A673 (cell line): ENCODE data around the gene MTARC1. TPM values are rescaled to one million over a fixed set of nuclear protein-coding genes. Genes with fewer than 3 reads are reported as not detected.
A peak's percentile ranks its signal among the peaks of the same experiment; 100 is the strongest.

Source experiments
- BruUV-seq: library from RNA; stranded (reverse); fragments of 400-500 nt; replicated peaks from 2 replicates; lab custom pipeline; 2021; lab: Mats Ljungman, UMichigan
- CTCF ChIA-PET: fragments of 300-600 bp; sonication (Branson Sonifier 250); formaldehyde crosslinking; loops from one replicate; lab custom pipeline; 2022; ENCODE audit warnings: antibody characterized with exemption; lab: Charles Lee
- POLR2A ChIA-PET: fragments of 300-600 bp; sonication (Branson Sonifier 250); formaldehyde crosslinking; loops from one replicate; lab custom pipeline; 2022; ENCODE audit warnings: antibody characterized with exemption; ENCODE audit not compliant: low non-redundant PET; lab: Charles Lee
- DNase-seq: peaks from one replicate; pipeline ENCODE4 v3.0.0-alpha.2; 2015; ENCODE audit warnings: low spot score
- H3K27ac ChIP-seq: fragments of 200-600 bp; sonication (generic); 2 replicates; pipeline ENCODE4 v1.5.1; 2016; ENCODE audit warnings: mixed run types, low read depth, mild to moderate bottlenecking, mixed read lengths, antibody characterized with exemption, low read length; ENCODE audit not compliant: poor library complexity, severe bottlenecking
- H3K27me3 ChIP-seq: fragments of 200-600 bp; sonication (generic); replicated peaks from 2 replicates; pipeline ENCODE4 v1.6.1; 2017; ENCODE audit warnings: mixed run types, low read depth, mild to moderate bottlenecking, mixed read lengths, antibody characterized with exemption, low read length; ENCODE audit not compliant: insufficient read depth, poor library complexity
- H3K36me3 ChIP-seq: fragments of 200-600 bp; sonication (generic); 2 replicates; pipeline ENCODE4 v1.6.1; 2016; ENCODE audit warnings: mixed run types, mild to moderate bottlenecking, mixed read lengths, antibody characterized with exemption, low read length; ENCODE audit not compliant: insufficient read depth, poor library complexity, severe bottlenecking
- H3K4me1 ChIP-seq: fragments of 200-600 bp; sonication (generic); 2 replicates; pipeline ENCODE4 v1.6.1; 2017; ENCODE audit warnings: mixed run types, mild to moderate bottlenecking, mixed read lengths, antibody characterized with exemption, low read length; ENCODE audit not compliant: insufficient read depth, poor library complexity, severe bottlenecking
- H3K4me3 ChIP-seq: fragments of 200-600 bp; sonication (generic); 2 replicates; pipeline ENCODE4 v1.5.1; 2016; ENCODE audit warnings: low read depth, mixed run types, mild to moderate bottlenecking, mixed read lengths, low read length; ENCODE audit not compliant: poor library complexity, severe bottlenecking
- H3K9me3 ChIP-seq: fragments of 200-600 bp; sonication (generic); 2 replicates; pipeline ENCODE4 v1.6.1; 2016; ENCODE audit warnings: mixed run types, low read depth, mild to moderate bottlenecking, mixed read lengths, antibody characterized with exemption, low read length; ENCODE audit not compliant: poor library complexity, severe bottlenecking
- EZH2 ChIP-seq: fragments of 200-600 bp; sonication (generic); IDR thresholded peaks from 2 replicates; pipeline ENCODE4 v1.6.1; 2017; ENCODE audit warnings: borderline replicate concordance, low read depth, mild to moderate bottlenecking, mixed read lengths, antibody characterized with exemption, low read length; ENCODE audit not compliant: poor library complexity, severe bottlenecking
- intact Hi-C: fragments of 100-400 bp; cut with micrococcal nuclease; formaldehyde crosslinking; loops from one replicate; pipeline ENCODE4 v1.10.0; 2022; ENCODE audit not compliant: unreplicated experiment
- total RNA-seq: library from RNA; stranded (reverse); gene quantifications from 2 replicates; pipeline ENCODE4 v1.2.3, GENCODE V29; 2021
- TF ChIP-seq, protein P1 (sequence below): fragments of 300-800, 200-600 bp; sonication (generic); conservative IDR thresholded peaks from 2 replicates; pipeline ENCODE4 v1.5.1; 2017; ENCODE audit warnings: low read depth, mild to moderate bottlenecking, antibody characterized with exemption, low read length, moderate library complexity, mixed read lengths

Gene MTARC1
- total RNA-seq, 1 experiment from 2014 or later: 0.43 TPM

DNA sequence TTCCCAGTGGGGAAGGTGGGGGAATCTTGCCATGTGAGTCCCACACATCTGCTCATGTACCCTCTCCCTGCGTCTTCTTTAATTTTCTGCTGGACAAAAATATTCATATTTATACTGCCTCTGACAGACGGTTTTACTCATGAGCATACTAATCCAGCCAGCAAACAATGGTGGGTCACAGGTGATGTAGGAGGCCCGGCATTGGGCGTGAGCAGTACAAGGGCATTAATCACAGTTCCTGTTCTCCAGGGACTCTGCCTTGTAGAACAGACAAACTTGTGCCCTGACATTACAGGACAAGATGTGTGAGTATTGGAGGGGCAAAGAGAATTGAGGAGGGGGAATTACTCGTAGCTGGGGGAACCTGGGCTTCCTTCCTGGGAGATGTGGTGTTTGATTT, 25.0 kb downstream of the MTARC1 start:
- H3K36me3 ChIP-seq: no peaks in the 10 kb centered on the region
- no peaks in the 10 kb centered on the region for H3K9me3 ChIP-seq
- TF ChIP-seq, protein P1, sequence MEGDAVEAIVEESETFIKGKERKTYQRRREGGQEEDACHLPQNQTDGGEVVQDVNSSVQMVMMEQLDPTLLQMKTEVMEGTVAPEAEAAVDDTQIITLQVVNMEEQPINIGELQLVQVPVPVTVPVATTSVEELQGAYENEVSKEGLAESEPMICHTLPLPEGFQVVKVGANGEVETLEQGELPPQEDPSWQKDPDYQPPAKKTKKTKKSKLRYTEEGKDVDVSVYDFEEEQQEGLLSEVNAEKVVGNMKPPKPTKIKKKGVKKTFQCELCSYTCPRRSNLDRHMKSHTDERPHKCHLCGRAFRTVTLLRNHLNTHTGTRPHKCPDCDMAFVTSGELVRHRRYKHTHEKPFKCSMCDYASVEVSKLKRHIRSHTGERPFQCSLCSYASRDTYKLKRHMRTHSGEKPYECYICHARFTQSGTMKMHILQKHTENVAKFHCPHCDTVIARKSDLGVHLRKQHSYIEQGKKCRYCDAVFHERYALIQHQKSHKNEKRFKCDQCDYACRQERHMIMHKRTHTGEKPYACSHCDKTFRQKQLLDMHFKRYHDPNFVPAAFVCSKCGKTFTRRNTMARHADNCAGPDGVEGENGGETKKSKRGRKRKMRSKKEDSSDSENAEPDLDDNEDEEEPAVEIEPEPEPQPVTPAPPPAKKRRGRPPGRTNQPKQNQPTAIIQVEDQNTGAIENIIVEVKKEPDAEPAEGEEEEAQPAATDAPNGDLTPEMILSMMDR: no peak
- no peak for TF ChIP-seq EZH2
- BruUV-seq: no TSS peak
- H3K4me3 ChIP-seq: no peak overlapping the region
- intact Hi-C loops: loop anchor here (2.0 to 5.0 kb wide), 2 partner anchors 391 to 1646 kb away; no protein-coding TSS in a partner anchor
- POLR2A ChIA-PET: no interaction called here
- DNase-seq: no peak
- CTCF ChIA-PET: no interaction called here
- peaks cover 7% of the 10 kb centered on the region for H3K4me1 ChIP-seq
- H3K27ac ChIP-seq: no peak overlapping the region
- no peaks in the 10 kb centered on the region for H3K27me3 ChIP-seq

DNA sequence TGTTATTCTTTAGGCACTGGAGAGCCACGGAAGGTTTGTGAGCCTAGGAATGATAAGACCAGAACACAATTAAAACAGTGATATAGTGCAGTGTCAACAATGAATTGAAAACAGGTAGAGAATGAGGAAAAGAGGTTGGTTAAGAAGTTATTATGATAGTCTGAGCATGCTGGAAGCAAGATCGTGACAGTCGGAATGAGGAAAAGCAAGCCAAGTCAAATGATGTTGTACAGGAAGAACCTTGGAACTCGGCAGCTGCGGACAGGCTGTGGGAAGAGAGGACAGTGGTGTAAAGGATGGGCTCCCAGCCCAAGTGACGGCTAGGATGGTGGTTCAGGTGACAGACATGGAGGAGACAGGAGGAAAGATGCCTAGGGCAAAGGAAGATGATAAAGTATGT, 25.6 kb downstream of the MTARC1 start:
- Histone ChIP-seq H3K27ac (no peak overlapping the region), H3K27me3 (no peaks in the 10 kb centered on the region), H3K4me1 (peaks cover 7% of the 10 kb centered on the region), H3K9me3 (no peaks in the 10 kb centered on the region), H3K36me3 (no peaks in the 10 kb centered on the region), H3K4me3 (no peak overlapping the region)
- intact Hi-C loops: loop anchor here (5.0 kb wide), 1 partner anchor 1645 kb away; no protein-coding TSS in a partner anchor
- ChIA-PET CTCF (no interaction called here), POLR2A (no interaction called here)
- no TSS peak for BruUV-seq
- TF ChIP-seq, protein P1: no peak
- no peak for TF ChIP-seq EZH2
- no peak for DNase-seq

DNA sequence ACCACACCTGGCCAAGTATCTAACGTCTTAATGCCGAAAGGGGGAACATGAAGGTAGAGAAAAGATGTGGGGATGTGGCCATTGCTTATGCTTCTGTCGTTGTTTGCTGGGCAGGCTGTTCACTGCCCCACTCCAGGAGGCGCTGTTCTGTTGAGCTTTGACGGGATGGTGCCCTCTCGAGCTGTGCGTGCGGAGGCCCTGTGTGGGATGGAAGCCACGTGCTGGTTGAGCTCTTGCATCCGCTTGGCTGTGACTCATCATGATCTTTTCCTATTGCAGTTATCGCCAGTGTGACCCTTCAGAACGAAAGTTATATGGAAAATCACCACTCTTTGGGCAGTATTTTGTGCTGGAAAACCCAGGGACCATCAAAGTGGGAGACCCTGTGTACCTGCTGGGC, 26.3 kb downstream of the MTARC1 start:
- Histone ChIP-seq H3K27ac (no peak overlapping the region), H3K9me3 (no peaks in the 10 kb centered on the region), H3K27me3 (no peaks in the 10 kb centered on the region), H3K4me3 (no peak overlapping the region), H3K36me3 (no peaks in the 10 kb centered on the region), H3K4me1 (peaks cover 7% of the 10 kb centered on the region)
- ChIA-PET CTCF (no interaction called here), POLR2A (no interaction called here)
- BruUV-seq: no TSS peak
- TF ChIP-seq, protein P1: peak; percentile 33
- no peak for TF ChIP-seq EZH2
- DNase-seq: peak; percentile 24
- intact Hi-C loops: loop anchor here (5.0 kb wide), 1 partner anchor 1644 kb away; no protein-coding TSS in a partner anchor
